Measurements from ENCODE around the gene OR9A2.

DNA sequence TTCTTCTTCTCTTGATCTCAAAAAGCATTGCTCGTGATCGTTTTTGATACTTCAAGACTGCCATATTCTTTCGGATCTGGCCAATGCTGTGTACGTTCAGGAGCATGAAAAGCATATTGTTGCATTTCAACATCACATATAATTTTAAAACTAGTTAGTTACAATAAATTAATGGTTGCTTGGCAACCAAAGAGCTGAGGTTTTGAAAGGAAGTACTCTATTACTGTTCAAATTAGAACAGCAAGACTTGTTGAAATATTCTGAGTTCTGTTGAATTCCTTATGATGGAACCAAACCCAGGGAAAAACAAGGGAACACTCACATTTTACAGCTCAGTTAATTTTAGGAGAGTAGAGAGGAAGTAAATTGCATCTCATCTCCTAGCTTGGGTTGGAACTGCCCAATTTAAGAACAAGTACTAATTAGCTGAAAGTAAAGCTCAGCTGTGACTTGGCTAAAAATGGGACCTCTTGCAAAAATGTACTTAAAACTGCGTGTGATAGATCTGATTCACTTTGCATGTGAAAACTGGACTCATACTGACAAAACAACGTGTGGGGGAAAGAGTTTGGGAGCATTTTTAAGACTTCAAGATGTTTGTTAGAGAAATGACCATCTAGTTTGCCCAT lies 21.2 kb downstream of the OR9A2 start:
- TF ChIP-seq CTCF (IDR thresholded peaks at IDR 0.05; ENCODE audit: insufficient read depth, low read depth, low read length), result no peak
- TF ChIP-seq EZH2 (IDR thresholded peaks at IDR 0.05; ENCODE audit: insufficient read depth, low read length), result no peak
